ENCODE results near the gene CGAS.

CGAS gene

GRCh38 chr6:73461537-73462350 is 9.6 kb upstream of the CGAS start, which contains the start of gene MTO1 (continued):
- TF ChIP-seq ZNF449 (tag by site-specific recombination; IDR thresholded peaks at IDR 0.05) = no peak
- no peak for TF ChIP-seq ZNF174 (tag by site-specific recombination; IDR thresholded peaks at IDR 0.05)
- TF ChIP-seq ZNF16 (tag by site-specific recombination; IDR thresholded peaks at IDR 0.05; ENCODE audit: low read depth) = no peak
- peak; percentile 96 for TF ChIP-seq ZNF558 (tag by site-specific recombination; IDR thresholded peaks at IDR 0.05)
- TF ChIP-seq ELK4 (IDR thresholded peaks at IDR 0.05; ENCODE audit: borderline replicate concordance, low read depth, low read length) = no peak
- no peak for TF ChIP-seq ZNF701 (tag by site-specific recombination; IDR thresholded peaks at IDR 0.05)

GRCh38 chr6:73460056-73460455 is 8.0 kb upstream of the CGAS start:
- peaks cover 4 to 10% of the 10 kb centered on the region in 2 experiments; a peak in 2 of 3 replicates for H3K36me3 ChIP-seq (ENCODE audit: control insufficient read depth in 2 of 2, insufficient read depth in 1 of 2, low read length in 2 of 2)
- H3K27ac ChIP-seq (ENCODE audit: extremely low read depth, low read depth, low read length) = no peak overlapping the region
- CTCF ChIA-PET = interaction anchor here (0.6 to 0.7 kb wide), 2 partner anchors 26 to 95 kb away, joined by 3 read pairs; no protein-coding TSS in a partner anchor
- no peaks in the 10 kb centered on the region for H3K4me1 ChIP-seq (ENCODE audit: control insufficient read depth, insufficient read depth, low read length)
- no peaks in the 10 kb centered on the region for H3K9me3 ChIP-seq (ENCODE audit: control insufficient read depth, insufficient read depth, low read depth, low read length)
- POLR2A ChIA-PET = interaction anchor here (0.6 to 2.7 kb wide), 3 partner anchors 61 to 132 kb away, joined by 4 to 24 read pairs (median 7); partner anchors contain the start of gene EEF1A1
- no peak overlapping the region for H3K4me3 ChIP-seq (ENCODE audit: low read depth, low read length)
- TF ChIP-seq PRDM2 (tag by site-specific recombination; IDR thresholded peaks at IDR 0.05; ENCODE audit: borderline replicate concordance) (no peak), ZNF426 (tag by site-specific recombination; IDR thresholded peaks at IDR 0.05) (no peak), ZNF704 (tag by site-specific recombination; IDR thresholded peaks at IDR 0.05) (no peak), ZNF214 (tag by site-specific recombination; IDR thresholded peaks at IDR 0.05; ENCODE audit: borderline replicate concordance) (no peak), ZFP3 (tag by site-specific recombination; IDR thresholded peaks at IDR 0.05; ENCODE audit: low read depth) (no peak), ZNF654 (tag by site-specific recombination; IDR thresholded peaks at IDR 0.05; ENCODE audit: low read depth) (no peak), ZFP41 (tag by site-specific recombination; IDR thresholded peaks at IDR 0.05; ENCODE audit: borderline replicate concordance) (no peak), ZNF48 (tag by site-specific recombination; IDR thresholded peaks at IDR 0.05) (no peak), SCRT2 (tag by site-specific recombination; IDR thresholded peaks at IDR 0.05) (no peak), ZNF514 (tag by site-specific recombination; IDR thresholded peaks at IDR 0.05) (no peak), ZNF121 (tag by site-specific recombination; IDR thresholded peaks at IDR 0.05) (no peak), ZSCAN5A (tag by site-specific recombination; IDR thresholded peaks at IDR 0.05) (no peak), ZNF280D (tag by site-specific recombination; IDR thresholded peaks at IDR 0.05) (no peak), ZNF792 (tag by site-specific recombination; IDR thresholded peaks at IDR 0.05) (no peak)

Data from HEK293 (cell line).